ENCODE results near the gene PHYHD1.

The PHYHD1 gene

DNA sequence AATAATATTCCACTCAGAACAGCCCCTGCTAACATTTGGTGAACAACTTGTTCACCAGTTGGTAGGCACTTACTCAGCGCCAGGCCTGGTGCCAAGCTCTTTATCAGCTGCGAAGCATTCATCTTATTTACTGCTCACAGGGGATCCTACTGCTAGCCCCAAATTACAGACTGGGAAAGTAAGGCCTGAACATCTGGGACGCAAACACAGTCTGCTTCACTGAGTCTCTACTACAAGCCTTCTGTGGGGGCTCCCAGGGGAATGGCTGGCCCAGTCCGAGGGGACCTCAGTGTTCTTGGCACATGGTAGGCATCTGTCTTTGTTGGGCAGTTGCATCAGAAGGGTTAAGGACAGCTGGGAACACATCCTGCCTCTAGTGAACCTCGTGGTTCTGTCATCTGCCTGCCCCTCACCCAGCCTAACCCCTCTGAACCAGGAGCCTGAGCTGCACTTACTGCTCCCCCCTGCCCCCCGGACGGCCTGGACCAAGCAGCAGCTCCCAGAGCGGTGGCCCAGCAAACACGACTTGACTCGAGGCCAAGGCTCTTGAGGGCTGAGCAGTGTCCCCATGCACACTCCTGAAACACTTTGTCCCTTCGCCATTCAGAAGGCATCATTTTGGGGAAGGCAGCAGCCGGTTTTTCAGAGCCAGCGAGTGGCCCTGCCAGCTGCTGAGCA is at the start of gene PHYHD1:
PHYHD1 (plus strand) TSS at position 602 of the 678 bp plus-strand sequence. CDS start 1,342 bp downstream, outside the sequence.
- DNase-seq (ENCODE audit: low spot score), result no peak

DNA sequence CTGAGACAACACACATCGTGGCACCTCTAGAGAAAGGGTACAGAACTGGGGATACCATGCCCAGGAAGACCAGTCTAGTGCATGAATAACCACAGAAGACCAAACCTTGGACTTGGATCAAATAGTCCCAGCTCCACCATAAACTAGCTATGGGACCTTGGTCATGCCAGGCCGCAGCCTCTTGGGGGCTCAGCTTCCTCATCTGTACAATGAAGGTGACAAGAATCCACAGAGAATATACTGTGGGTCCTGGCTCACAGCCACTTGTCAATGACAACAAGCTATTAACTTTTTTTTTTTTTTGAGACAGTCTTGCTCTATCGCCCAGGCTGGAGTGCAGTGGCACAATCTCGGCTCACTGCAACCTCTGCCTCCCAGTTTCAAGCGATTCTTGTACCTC is 42.9 kb upstream of the PHYHD1 start:
- DNase-seq (ENCODE audit: low spot score), result no peak

DNA sequence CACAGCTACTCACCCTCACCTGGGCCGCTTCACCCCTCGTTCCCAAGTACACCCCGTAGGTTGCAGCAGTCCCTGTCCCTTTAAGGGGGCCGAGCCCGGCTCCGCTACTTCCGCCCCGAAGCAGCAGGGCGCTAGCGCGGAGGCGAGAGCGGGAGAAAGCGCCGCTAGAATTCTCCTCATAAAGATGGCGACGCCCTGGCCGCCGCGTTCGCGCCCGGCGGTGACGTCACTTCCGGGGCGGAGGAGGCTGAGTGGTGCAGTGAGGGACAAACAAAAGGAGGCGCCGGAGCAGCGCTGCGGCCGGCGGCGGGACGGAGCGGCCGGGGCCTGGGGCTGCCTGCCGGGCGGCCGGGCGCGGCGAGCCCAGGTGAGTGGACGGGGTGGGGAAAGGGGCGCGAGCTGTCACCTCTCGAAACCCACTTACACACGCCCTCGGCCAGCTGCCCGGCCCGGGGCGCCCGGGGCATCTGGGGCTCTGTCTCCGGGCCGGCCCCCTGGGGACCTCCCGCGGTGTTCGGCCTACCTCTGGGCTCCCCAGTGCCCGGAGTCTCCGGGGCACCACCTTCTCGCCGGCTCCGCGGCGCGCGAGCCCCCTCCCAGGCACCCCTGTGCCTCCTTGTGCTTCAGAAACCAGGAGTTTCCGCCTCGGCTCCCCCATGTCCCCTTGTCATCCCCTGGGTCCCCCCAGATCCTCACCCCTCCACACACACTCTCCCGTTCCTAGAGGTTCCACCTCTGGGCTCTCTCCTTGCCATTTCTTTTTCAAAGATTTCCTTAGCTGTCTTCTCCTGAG is 38.7 kb upstream of the PHYHD1 start, which contains the start of the genes KYAT1 and LRRC8A:
KYAT1 (minus strand) TSS at position 67 of the 793 bp plus-strand sequence. CDS start 36,545 bp downstream, outside the sequence.
LRRC8A (plus strand) TSS at position 250 of the 793 bp plus-strand sequence. CDS start 25,032 bp downstream, outside the sequence.
- DNase-seq (ENCODE audit: low spot score), result peak; percentile 98

DNA sequence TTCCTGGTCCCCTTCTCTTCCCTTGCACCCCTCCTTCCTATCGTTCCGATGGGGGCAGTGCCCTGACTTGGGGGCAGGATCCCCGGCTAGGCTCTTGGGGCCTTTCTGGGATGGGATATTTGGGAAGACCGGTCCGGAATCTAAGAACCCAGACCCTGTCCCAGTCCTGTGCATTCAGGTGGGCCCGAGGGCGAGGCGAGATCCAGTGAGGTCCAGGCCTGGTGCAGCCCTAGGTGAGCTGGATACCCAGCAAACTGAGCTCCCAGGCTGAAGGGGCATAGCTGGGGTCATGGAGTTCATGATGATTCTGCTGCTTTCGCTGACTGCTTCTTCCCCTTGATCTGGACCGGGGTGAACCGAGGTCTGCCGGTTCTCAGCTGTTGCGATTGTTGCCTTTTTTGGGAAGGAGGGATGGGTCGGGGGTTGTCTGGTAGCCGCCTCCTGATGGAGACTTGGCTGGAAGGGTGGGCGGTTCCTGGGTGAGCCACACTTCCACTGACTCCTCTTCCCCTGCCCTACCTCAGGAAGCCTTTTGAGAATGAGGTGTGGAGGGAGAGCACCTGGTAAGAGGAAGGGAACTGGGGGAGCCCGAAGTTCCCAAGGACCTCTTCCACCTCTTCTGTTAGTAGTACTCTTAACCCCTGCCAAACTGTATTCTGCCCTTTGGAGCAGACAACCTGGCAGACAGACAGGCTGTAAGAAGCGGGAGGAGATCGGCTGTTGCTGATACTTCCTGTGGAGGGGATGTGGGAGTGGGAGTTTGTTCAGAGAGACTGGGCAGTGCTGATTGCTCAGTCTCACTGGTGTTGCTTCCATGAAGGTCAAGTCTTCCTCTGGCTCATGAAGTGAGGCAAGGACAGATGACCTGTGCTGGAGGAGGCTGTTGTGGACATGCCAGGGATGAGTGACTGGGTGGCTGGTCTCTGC is 37.8 kb upstream of the PHYHD1 start:
- DNase-seq (ENCODE audit: low spot score), result no peak

DNA sequence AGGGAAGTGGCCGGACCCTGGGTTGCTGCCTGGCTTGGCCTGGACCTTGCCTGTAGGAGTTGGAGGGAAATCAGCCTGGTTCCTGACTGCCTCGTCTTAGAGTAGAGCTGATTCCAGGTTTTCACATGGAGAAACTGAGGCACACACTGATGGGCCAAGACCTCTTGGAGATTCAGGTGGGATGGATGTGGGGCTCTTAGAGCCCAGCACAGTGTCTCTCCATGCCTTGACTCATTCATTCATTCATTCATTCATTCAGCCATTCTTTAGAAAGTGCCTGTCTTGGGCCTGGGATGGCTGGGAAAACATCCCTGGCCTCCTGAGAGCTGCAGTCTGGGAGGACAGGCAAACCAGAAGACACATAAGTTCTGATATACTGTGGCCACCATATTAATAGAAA is 36.6 kb upstream of the PHYHD1 start:
- DNase-seq (ENCODE audit: low spot score), result no peak

DNA sequence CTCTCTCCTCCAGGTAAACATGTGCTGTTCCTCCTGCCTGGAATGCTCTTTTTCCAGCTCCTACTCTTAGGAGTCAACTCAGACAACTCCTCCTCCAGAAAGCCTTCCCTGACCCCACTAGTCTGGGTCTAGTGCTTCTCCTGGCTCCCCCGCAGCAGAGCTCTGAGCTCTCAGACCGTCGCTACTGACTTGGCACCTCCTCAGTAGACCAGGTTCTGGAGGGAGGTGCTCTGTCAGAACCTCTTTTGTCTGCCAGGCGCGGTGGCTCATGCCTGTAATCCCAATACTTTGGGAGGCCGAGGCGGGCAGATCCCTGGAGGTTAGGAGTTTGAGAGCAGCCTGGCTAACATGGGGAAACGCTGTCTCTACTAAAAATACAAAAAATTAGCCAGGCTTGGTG is 35.4 kb upstream of the PHYHD1 start:
- no peak for DNase-seq (ENCODE audit: low spot score)

DNA sequence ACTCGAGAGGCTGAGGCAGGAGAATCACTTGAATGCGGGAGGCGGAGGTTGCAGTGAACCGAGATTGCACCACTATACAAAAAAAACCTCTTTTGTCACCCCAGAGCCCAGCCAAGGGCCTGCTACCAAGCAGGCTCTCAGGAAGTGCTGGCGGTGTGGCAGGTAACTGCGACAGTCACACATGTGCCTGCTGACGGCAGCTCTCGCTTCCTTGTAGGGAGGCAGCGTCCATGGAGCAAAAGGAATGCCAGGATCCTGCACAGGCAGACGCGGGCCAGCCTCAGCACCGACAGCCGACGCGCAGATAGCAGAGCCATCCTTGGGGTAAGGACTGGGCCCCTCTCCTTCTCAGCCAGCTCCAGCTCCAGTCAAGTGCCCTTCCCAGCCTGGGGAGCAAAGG is 35.0 kb upstream of the PHYHD1 start:
- no peak for DNase-seq (ENCODE audit: low spot score)

DNA sequence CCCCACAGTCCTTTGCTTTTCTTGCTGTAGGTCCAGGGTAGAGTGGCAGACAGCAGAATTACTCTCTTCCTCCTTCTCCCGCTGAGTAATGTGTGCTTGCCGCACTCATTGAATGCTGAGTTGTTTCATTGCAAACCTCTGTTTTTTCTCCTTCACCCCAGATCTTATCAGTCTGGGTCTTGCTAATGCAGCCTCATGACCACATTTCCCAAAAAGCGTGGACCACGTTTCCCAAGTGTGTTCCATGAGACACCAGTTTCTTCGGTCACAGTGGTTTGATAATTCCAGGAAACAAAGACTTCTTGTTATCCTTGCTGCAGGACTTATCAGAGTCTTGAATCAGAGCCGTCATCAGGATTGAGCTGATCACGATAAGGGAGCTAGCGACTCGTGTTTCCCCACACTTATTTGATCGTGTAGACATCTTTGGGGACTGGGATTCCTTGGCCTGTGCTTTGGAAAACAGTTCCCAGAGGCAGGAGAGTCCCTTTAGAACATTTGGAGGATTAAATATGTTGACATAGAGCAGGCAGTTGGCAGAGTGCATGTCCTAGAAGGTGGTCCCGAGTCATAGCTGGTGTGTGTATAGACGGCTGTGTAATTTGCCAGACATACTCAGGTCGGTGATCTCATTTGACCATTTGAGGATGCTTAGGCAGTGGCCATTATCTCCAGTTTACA is 34.4 kb upstream of the PHYHD1 start:
- DNase-seq (ENCODE audit: low spot score), result no peak

DNA sequence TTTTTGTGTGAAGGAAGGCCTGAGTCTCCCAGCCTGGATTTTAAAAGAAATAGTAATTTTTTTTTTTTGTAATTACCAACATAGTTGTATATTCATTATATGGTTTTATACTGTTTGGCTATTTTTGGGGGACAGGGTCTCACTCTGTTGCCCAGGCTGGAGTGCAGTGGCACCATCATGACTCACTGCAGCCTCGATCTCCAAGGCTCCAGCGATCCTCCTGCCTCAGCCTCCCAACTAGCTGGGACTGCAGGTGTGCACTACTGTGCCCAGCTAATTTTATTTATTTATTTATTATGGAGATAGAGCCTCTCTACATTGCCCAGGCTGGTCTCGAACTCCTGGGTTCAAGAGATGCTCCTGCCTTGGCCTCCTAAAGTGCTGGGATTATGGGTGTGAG is 33.7 kb upstream of the PHYHD1 start:
- no peak for DNase-seq (ENCODE audit: low spot score)

DNA sequence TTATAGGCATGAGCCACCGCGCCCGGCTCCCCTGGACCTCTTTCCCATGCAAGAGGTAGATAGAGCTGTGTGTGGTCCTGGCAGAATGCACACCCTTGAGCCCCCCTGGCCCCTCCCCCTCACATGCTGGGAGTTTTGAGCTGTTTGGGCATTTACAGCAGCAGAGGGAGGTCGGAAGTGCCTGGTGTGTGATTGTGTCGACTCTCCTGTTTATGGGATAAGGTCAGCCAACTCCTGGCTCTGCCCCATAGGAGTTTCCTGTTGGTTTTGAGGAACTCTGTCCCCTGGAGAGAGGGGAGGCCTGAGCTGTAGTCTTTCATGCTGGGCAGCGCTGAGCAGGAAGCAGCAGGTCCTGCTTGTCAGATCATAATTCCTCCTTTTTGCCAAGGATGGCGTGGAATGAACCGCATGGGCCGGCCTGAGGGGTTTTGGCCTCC is 32.9 kb upstream of the PHYHD1 start:
- DNase-seq (ENCODE audit: low spot score), result no peak

DNA sequence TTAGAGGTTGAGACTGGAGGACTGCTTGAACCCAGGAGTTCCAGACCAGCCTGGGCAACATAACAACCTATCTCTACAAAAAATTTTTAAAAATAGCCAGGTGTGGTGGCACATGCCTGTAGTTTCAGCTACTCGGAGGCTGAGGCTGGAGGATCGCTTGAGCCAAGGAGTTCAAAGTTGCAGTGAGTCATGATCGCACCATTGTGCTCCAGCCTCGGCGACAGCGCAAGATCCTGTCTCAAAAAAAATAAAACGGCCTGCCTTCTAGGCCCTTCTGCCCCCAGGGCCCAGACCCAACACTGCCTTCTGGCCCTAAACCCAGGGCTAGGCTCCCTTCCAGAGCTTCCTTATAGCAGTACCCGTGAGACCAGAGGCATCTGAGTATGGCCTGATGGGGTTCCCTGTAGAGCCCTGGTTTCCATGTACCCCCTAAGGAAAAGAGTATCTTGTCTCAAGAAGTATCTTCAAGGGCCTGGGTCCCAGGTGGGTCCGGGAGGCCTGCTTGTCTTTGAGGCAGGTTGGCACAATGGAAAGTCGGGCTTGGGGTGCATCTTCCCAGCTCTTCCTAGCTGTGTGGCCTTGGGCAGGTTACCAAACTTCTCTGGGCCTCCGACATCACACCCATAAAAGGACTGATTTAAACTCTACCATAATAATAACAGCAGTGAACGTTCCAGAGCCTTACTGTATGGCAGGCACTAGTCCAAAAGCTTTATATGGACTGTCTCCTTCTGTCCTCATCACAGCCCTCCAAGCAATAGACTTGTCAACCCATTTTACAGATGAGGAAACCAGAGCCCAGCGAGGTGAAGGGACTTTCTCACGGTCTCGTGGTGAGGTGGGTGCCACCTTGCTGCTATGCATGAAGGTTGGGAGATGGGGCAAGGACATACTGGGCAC is 29.2 kb upstream of the PHYHD1 start:
- DNase-seq (ENCODE audit: low spot score), result no peak

DNA sequence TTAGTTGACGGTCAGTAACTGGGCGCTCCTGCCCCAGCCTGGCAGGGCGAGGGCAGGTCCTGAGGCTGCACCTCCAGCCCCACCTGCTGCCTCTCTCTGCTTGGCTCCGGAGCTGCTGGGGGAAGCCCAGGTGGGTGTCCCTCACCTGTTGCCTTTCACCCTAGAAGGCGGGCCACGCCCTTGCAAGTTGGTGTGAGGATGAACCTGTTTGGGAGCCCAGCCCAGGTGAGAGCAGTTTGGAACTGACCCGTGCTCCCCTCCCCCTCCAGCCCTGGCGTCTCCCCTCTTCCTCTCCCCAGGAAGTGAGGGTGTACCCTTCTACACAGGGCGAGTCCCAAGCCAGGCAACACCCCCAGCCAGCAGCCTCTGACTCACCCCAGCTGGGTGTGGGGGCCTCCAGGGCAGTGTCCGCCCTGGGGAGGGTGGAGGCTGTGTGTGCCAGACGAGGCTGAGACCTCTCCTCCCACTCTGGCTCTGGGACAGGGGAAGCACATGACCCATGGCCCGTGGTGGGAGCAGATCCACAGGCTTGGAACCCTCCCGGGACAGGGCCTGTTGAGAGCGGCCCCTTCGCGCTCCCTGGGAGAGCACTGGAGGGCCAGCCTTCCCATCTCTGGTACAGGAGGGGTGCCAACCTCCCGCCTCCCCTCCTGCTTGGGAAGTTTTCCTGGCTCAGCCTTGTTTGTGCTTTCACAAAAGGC is 28.4 kb upstream of the PHYHD1 start:
- peak; percentile 51 for DNase-seq (ENCODE audit: low spot score)

DNA sequence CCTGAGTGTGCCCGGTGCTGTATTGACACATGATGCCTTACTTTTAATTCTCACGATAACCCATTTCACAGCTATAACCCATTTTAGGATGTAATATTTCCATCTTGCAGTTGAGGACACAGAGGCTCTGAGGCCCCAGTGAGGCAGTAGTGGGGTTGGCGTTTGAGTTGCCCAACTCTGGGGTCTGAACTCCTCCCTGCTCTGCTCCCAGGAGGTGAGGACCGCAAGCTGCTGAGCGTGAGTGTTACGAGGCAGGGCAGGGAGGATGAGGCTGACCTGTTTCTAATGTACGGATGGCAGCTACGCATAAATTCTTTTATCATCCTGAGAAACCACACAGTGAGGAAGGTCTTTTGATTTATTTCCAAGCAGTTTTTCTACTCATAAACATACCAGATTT is 27.4 kb upstream of the PHYHD1 start:
- DNase-seq (ENCODE audit: low spot score), result no peak

DNA sequence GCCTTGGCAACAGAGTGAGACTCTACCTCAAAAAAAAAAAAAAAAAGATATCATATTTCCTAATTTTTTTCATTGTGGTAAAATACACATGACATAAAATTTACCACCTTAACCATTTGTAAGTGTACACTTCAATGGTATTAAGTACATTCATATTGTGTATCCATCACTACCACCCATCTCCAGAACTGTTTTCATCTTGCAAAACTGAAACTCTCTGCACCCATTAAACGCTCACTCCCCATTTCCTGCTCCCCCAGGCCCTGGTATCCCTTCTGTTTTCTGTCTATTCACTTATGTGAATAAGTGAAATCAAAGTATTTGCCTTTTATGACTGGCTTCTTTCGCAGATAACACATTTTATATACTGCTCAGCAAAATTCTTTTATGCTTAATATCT is 26.0 kb upstream of the PHYHD1 start:
- DNase-seq (ENCODE audit: low spot score), result no peak

DNA sequence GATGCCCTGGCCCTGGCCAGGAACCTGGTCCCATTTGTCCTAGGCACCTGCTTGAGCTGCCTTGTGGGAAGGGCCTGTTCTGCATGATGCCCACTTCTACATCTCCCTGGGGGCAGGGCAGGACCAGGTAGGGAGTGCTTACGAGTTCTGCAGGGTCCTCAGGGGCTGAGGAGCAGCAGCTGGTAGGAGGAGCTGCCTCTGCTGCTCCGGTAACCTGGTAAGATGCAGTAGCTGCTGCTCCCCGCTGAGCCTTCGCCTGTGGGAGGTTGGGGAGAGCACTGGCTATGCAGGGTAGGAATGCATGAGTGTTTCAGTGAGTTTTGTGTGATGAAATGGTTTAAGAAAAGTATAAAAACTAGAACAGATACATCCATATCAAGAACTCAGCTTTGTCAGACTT is 25.2 kb upstream of the PHYHD1 start:
- DNase-seq (ENCODE audit: low spot score), result no peak

DNA sequence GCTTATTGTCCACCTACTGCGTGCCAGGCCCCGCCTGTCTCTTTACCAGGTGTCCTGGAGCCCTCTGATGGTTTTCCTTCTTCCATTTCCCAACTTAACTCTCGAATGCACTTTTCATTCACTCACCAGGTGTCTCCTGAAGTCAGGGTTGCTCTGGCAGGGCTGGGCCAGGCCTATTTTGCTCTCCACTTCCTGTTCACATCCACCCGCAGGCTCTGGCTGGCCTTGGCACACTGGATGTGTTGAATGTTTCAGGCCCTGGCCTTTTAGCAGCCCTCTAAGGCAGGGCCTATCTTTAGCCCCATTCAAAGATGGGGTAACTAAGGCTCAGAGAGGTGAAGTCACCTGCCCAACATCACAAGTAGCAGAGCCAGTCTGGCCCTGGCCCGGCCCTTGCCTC is 22.4 kb upstream of the PHYHD1 start:
- DNase-seq (ENCODE audit: low spot score), result no peak

DNA sequence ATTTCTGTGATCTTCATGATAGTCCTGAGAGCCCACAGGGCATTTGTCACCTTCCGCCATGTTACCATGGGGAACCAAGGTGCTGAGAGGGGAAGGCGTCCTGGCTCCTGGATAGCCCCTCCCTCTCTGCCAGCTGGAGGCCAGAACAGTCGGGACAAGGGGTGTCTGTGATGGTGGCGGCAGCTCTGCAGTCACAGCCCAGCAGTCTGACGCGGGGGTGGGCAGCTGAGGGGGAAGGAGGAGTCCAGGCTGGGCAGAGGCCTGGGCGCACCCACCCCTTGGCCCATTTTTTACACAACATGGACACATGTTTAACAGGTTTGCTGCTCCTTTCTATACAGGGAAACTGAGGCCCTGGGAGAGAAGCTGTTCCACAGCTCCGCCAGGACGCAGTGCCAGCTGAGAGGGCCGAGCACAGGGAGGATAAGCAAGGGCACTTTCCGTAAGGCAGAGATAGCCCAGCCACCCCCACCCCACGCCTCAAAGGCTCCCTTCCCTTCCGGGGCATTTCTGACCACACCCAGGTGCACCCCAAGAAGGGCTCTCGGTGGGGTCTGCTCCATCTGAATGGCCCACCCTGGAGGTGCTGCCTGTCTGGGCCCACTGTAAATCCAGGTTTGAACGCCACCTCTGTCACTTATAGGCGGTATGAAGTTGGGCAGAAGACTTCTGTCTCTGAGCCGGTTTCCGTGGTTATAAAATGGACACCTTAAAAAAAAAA is 21.8 kb upstream of the PHYHD1 start:
- DNase-seq (ENCODE audit: low spot score), result no peak

DNA sequence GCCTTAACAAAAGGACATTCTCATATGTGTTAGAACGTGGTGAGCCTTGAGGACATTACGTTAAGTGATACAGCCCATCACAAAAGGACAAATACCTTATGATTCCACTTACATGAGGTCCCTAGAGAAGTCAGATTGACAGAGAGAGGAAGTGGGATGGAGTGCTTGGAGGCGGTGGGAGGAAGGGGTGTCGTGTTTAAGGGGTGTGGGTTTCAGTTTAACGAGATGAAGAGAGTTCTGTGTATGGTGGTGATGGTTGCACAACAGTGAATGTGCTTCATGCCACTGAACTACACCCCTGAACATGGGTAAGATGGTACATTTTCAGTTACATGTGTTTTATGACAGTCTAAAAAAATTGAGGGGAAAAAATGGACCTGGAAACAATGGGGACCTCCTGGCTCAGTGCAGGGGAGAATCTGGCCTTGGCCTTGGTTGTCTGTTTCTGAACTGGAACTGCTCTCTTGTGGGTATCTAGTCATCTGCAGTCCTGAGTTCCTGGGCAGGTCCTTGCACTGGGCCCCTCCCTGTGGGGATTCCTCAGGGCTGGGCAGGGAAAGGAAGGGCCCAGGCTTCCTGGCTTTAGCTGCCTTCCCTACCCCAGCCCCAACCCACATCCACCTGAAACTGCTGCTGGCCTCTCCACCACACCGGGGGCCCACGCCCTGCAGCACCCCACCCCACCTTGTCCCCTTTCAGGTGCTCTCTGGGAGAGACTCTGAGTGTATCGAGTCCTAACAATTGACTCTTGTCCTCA is 21.0 kb upstream of the PHYHD1 start:
- peak; percentile 28 for DNase-seq (ENCODE audit: low spot score)

DNA sequence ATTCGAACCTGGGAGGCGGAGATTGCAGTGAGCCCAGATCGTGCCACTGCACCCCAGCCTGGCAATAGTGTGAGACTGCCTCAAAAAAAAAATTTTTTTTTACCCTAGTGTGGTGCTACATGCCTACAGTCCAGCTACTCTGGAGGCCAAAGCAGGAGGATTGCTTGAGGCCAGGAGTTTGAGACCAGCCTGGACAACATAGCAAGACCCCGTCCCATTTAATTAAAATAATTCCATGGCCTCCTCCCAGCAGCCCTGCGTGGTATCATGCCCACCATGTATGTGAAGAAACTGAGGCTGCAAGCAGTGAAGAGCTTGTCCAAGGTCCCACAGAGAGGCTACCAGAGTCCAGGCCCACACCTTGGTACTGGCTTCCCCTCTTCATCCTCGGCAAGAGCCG is 19.4 kb upstream of the PHYHD1 start:
- no peak for DNase-seq (ENCODE audit: low spot score)
